Head of caudate nucleus (tissue), 42 donors: ENCODE results near the gene PIH1D1.

Experiments used
- DNase-seq, 42 donors: peaks; one replicate each; pipeline versions ENCODE4 v3.0.0 to v3.0.0-alpha.2; 2020 to 2021; ENCODE audit warnings: mixed read lengths in 7 of 42
- intact Hi-C: fragments of 100-400 bp; cut with DNase I; formaldehyde crosslinking; loops from one replicate; pipeline ENCODE4 v1.15.0; 2022

Gene PIH1D1

DNA sequence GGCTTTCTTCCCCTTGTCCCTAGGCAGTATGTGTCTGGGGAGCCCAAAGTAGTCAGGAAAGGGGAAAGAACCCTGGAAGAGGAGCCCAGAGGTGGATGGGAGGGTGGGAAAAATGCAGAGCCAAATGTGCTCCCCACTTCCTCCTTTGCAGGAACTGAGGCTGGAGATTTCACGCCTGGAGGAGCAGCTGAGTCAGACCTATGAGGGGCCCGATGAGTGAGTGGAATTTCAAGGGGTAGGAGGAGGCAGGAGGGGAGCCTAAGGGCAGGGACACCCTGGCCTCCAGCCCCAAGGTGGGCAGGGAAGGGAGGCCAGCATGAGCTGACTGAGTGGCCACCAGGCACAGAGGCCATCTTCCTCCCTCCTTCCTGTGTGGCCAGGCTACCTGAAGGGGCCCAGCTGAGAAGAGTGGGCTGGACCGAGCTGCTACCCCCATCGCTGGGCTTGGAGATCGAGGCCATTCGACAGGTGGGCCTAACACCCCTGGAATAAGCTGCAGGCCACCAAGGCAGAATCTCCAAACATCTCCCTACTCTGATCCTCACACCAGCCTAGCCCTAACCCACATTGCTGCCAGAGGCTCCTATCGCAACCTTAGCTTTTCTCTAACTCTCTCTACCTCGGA lies 42.7 kb downstream of the PIH1D1 start:
- intact Hi-C loops: no loop called here
- no peak for DNase-seq

DNA sequence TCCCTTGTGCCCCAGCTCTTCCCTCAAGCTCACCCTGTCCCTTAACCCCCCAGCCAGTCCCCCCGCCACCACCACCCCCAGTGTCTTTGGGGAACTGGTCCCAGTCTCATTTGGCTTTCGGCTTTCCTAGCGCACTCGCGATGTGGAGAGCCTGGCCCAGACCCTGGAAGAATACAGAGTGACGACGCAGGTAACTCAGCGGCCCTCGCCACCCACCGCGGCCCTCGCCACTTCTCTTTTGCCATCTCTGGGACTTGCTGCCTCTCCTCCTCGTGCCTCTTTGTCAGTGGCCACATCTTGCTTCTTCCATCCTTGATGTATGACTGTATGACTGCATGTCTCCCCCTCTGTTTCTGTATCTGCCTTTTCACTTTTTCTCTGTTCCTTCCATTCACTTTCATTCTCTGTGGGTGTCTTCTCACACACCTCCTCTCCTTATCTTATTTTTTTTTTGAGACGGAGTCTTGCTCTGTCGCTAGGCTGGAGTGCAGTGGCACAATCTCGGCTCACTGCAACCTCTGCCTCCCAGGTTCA lies 44.1 kb downstream of the PIH1D1 start:
- intact Hi-C loops: no loop called here
- DNase-seq: no peak

DNA sequence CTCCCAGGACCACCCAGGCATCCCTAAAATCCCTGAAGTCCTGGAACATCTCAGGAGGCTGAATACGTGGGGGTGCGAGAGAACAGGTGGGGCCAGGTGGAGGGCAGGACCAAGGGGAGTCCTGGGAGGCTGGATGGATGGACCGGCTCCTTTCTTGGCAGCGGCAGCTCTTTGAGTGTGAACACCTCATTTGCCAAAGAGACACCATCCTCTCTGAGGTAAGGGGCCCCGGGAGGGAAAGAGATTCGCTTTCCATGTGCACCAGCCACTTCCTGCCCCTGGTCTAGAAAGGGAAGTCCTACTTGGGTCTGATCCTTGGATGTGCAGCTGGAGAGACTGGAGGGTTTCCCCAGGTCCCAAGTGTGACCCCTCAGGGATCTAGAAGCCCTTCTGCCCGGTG lies 44.5 kb downstream of the PIH1D1 start:
- intact Hi-C loops: no loop called here
- DNase-seq: no peak

DNA sequence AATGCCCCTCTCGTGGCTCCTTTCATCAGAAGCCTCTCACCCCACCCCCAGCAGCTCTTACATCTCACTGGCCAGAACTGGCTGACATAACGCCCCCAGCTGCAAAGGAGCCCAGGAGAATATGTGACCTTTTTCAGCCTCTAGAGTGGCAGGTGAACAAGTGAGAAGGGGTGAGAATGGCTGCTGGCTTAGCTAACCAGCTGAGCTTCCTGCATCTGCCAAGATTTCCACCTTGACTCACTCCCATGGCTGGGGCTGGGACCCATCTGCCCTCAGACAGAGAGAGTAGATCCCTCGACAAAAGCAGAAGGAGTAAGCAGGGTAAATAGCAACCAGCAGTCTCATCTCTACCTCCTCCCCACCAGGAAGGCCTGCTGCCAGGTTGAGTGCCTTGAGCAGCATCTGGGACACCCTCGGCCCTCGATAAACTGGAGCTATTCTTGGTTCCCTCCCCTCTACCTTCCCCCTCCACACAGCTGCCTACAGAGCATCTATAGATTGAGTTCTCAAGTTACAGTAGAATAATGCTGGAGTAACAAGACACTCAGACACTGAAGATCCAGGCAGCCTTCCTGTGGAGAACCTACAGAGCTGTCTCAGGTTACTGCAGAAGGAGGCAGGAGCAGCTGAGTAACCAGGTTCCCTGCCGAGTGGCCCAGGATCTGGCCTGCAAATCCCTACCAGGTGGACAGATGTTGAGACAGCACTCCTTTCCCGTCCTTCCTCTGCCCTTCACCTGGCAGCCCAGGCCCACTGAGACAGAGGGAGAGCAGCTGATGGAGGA lies 48.0 kb downstream of the PIH1D1 start:
- DNase-seq: no peak
- intact Hi-C loops: no loop called here

DNA sequence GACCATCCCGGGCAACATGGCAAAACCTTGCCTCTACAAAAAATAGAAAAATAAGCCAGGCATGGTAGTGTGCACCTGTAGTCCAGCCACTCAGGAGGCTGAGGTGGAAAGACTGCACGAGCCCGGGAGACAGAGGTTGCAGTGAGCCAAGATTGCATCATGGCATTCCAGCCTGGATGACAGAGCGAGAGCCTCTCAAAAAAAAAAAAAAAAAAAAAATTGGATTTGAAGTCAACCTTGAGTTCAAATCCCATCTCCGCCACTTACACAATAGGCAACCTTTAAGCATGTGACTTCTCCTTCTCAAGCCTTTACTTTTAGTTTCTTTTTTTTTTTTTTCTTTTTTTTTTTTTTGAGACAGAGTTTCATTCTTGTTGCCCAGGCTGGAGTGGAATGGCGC lies 51.6 kb downstream of the PIH1D1 start:
- DNase-seq: no peak
- intact Hi-C loops: no loop called here

DNA sequence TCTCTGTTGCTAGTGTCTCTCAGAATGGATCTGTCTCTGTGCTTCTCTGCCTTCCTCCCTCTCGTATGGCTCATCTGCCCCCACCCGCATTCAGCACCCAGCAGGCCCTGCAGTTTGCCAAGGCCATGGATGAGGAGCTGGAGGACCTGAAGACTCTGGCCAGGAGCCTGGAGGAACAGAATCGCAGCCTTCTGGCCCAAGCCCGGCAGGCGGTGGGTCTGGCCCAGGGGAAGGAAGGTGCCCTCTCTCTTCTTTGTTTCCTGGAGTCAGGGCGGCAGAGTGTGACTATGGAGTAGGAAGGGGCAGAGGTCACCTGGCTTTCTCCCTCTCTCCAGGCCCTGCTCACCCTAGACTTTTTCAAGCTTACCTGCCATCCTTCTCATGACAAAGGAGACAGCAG lies 52.7 kb downstream of the PIH1D1 start:
- no peak for DNase-seq
- intact Hi-C loops: no loop called here

DNA sequence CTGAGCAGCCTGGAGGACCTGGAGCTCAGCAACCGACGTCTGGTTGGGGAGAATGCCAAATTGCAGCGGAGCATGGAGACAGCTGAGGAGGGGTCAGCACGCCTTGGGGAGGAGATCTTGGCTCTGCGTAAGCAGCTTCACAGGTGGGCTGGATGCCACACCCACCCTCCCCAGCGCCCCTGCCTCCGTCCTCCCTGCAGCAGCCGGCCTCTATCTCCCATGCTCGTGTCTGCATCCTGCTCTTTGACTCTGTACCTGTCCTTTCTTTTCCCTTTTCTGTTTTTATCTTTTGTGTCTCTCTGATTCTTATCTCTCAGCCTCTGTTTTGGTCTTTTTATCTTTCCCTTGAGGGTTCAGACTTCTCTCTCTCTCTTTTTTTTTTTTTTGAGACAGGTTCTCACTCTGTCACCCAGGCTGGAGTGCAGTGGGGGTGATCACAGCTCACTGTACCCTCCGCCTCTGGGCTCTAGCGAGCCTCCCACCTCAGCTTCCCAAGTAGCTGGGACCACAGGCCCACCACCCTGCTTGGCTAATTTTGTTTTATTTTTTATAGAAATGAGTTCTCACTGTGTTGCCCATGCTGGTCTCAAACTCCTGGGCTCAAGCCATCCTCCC lies 53.5 kb downstream of the PIH1D1 start:
- DNase-seq: no peak
- intact Hi-C loops: no loop called here

DNA sequence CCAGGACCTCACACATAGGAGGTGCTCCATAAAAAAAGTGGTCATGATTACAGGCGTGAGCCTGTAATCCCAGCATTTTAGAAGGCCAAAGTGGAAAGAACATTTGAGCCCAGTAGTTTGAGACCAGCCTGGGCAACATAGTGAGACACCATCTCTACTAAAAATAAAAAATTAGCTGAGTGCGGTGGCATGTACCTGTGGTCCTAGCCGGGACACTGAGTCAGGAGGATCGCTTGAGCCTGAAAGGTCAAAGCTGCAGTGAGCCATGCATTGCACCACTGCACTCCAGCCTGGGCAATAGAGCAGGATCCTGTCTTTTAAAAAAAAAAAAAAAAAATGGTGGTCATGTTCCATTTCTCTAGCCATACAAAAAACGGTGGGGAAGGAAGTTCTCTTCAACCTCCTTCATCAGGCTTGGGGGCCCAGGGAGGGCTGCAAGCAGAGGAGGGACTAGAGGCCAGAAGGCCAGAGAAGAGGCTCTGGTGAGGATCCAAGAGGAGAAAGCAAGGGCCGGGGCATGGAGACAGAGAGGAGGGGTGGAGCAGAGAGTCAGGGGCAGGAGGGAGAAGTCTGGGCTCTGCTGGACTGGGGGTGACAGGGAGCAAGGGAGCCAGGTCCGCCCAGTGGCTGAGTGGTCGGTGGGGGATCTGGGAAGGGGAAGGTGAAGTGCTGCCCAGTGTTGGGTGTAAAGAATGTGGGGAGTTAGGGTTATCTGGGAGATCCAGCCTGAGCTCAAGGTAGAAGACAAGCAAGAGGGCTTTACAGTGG lies 54.7 kb downstream of the PIH1D1 start:
- no peak for DNase-seq
- intact Hi-C loops: no loop called here
